ENCODE measurements around the gene SLCO3A1. TPM values are rescaled to one million over a fixed set of nuclear protein-coding genes. Genes with fewer than 3 reads are reported as not detected.
A peak's percentile ranks its signal among the peaks of the same experiment; 100 is the strongest.

The SLCO3A1 gene
- total RNA-seq, 1 donor from 2014 or later: 2.7 TPM

- H3K4me3 ChIP-seq (ENCODE audit: low read depth, low read length): no peak overlapping the region
- DNase-seq (ENCODE audit: low read depth): peak; percentile 73
- no peak for TF ChIP-seq CTCF (conservative IDR thresholded peaks at IDR 0.05; ENCODE audit: low read depth, low read length)
Observed at GRCh38 chr15:91965501-91966193, 112.1 kb downstream of the SLCO3A1 start.

- TF ChIP-seq CTCF (conservative IDR thresholded peaks at IDR 0.05; ENCODE audit: low read depth, low read length): no peak
- H3K4me3 ChIP-seq (ENCODE audit: low read depth, low read length): no peak overlapping the region
- no peak for DNase-seq (ENCODE audit: low read depth)
Observed at GRCh38 chr15:91966194-91966552, 112.7 kb downstream of the SLCO3A1 start.

DNA sequence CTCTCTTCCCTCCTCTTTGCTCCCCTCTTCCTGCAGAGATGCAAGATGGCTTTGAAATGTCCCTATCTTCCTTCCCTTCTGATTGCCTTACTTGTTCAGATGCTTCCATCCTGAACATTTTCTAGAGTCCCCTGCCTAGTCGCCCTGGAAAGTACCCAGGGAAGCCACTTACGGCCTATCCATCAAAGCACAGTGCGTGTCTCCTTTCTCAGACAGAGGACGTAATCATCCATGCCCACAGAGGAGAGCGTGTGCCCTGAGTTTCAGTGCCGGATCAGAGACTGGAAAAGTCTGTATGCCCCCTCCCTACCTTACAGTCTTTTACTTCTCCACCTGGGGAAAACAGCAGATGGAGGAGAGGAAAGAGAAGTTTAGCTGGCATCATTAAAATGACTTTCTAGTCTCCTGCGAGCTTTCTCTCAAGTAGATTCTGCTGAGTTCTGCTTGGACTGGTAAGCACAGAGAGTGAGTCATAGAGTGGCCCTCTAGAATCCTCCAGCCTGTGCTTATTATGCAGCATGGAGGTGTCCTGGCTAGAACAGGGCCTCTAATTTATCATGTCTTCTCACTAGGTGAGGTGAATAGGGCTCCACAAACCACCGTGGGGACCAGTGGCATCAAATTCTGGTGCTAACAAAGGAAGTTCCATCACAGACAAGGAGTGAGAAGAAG is 114.6 kb downstream of the SLCO3A1 start:
- peak overlapping the region; percentile 24 for H3K4me3 ChIP-seq (ENCODE audit: low read depth, low read length)
- no peak for TF ChIP-seq CTCF (conservative IDR thresholded peaks at IDR 0.05; ENCODE audit: low read depth, low read length)
- DNase-seq (ENCODE audit: low read depth): peak; percentile 60

- H3K4me3 ChIP-seq (ENCODE audit: low read depth, low read length): no peak overlapping the region
- DNase-seq (ENCODE audit: low read depth): no peak
- peak; percentile 49 for TF ChIP-seq CTCF (conservative IDR thresholded peaks at IDR 0.05; ENCODE audit: low read depth, low read length)
Observed at GRCh38 chr15:91968610-91969009, 115.1 kb downstream of the SLCO3A1 start.

GRCh38 chr15:91970142-91970541 is 116.6 kb downstream of the SLCO3A1 start:
- no peak for TF ChIP-seq CTCF (conservative IDR thresholded peaks at IDR 0.05; ENCODE audit: low read depth, low read length)
- no peak for DNase-seq (ENCODE audit: low read depth)
- H3K4me3 ChIP-seq (ENCODE audit: low read depth, low read length): no peak overlapping the region

DNA sequence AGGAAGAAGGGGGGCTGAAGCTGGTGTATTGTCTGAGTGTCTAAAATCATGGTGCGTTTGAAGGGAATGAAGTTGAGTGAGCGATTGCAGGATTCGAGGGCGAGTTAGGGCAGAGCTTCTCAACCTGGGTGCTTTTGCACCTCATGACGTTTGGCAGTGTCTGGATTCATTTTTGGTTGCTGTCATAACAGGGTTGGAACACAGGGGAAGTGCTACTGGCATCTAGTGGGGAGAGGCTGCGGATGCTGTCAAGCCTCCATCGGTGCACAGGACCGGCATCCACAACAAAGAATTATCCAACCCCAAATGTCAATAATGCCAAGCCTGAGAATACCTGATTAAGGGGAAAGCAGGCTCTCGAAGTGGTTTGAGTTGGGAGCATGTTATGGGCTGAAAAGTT is 120.0 kb downstream of the SLCO3A1 start:
- DNase-seq (ENCODE audit: low read depth): no peak
- H3K4me3 ChIP-seq (ENCODE audit: low read depth, low read length): no peak overlapping the region
- TF ChIP-seq CTCF (conservative IDR thresholded peaks at IDR 0.05; ENCODE audit: low read depth, low read length): no peak

- no peak for TF ChIP-seq CTCF (conservative IDR thresholded peaks at IDR 0.05; ENCODE audit: low read depth, low read length)
- peak; percentile 36 for DNase-seq (ENCODE audit: low read depth)
- no peak overlapping the region for H3K4me3 ChIP-seq (ENCODE audit: low read depth, low read length)
Observed at GRCh38 chr15:91974321-91974720, 120.8 kb downstream of the SLCO3A1 start.
